GM12878 (cell line): ENCODE results near the gene PRMT5. TPM values are rescaled to one million over a fixed set of nuclear protein-coding genes. Genes with fewer than 3 reads are reported as not detected.

ENCODE experiments used
- ATAC-seq: fragments of 200-7000 bp; cut with Tn5 transposase; 3 replicates; pipeline ENCODE4 v1.9.1; 2020; ENCODE audit warnings: mild to moderate bottlenecking, moderate library complexity
- BruUV-seq: library from RNA; stranded (reverse); fragments of 400-500 nt; replicated peaks from 2 replicates; lab custom pipeline; 2021; lab: Mats Ljungman, UMichigan
- CTCF ChIA-PET: fragments of 300-600 bp; sonication (Branson Sonifier 250); formaldehyde crosslinking; extraction: SDS; loops from one replicate; lab custom pipeline; 2021; ENCODE audit warnings: inconsistent platforms; lab: Yijun Ruan, JAX
- POLR2A ChIA-PET: fragments of 350-600 bp; formaldehyde crosslinking; extraction: SDS; loops from one replicate; lab custom pipeline; 2021; ENCODE audit warnings: inconsistent platforms; lab: Charles Lee
- RAD21 ChIA-PET: fragments of 300-600 bp; sonication (Branson Sonifier 250); formaldehyde crosslinking; loops from one replicate; lab custom pipeline; 2023; ENCODE audit warnings: antibody characterized with exemption; ENCODE audit not compliant: unreplicated experiment; lab: Charles Lee
- SMC1A ChIA-PET: fragments of 300-600 bp; sonication (Branson Sonifier 250); formaldehyde crosslinking; loops from one replicate; lab custom pipeline; 2023; ENCODE audit not compliant: unreplicated experiment, uncharacterized antibody; lab: Charles Lee
- DNase-seq: peaks from one replicate; pipeline ENCODE4 v3.0.0-alpha.2; 2011; ENCODE audit warnings: low read depth, low spot score
- FAIRE-seq: peaks from 3 replicates; lab custom pipeline; 2011; peaks lifted over from hg19 to GRCh38; lab: Jason Lieb, UNC
- H2AFZ ChIP-seq: 2 replicates; pipeline ENCODE4 v1.6.0; 2011; ENCODE audit warnings: low read depth, low read length, control low read depth; ENCODE audit not compliant: control insufficient read depth
- H3K27ac ChIP-seq: 2 replicates; pipeline ENCODE4 v1.5.1; 2011; ENCODE audit warnings: control low read depth; ENCODE audit not compliant: control insufficient read depth, insufficient read depth
- H3K27me3 ChIP-seq, 2 experiments: replicated peaks in 1 of 2; 2 replicates each; pipeline versions ENCODE4 v1.6.0 to v1.6.1; 2011; ENCODE audit warnings: low read length in 1 of 2; ENCODE audit not compliant: control insufficient read depth in 2 of 2, insufficient read depth in 2 of 2
- H3K36me3 ChIP-seq, 2 experiments: 2 replicates each; pipeline ENCODE4 v1.5.1; 2011; ENCODE audit warnings: low read length in 1 of 2; ENCODE audit not compliant: control insufficient read depth in 2 of 2, insufficient read depth in 2 of 2
- H3K4me1 ChIP-seq: 2 replicates; pipeline ENCODE4 v1.6.1; 2011; ENCODE audit warnings: mild to moderate bottlenecking, low read length, moderate library complexity, mixed read lengths; ENCODE audit not compliant: control insufficient read depth, insufficient read depth
- H3K4me2 ChIP-seq: 2 replicates; pipeline ENCODE4 v1.6.0; 2011; ENCODE audit warnings: control low read depth; ENCODE audit not compliant: control insufficient read depth, insufficient read depth
- H3K4me3 ChIP-seq: fragments of 200-600 bp; sonication (generic); 2 replicates; pipeline ENCODE4 v1.5.1; 2016
- H3K79me2 ChIP-seq: 2 replicates; pipeline ENCODE4 v1.6.0; 2011; ENCODE audit warnings: low read length; ENCODE audit not compliant: control insufficient read depth, insufficient read depth
- H3K9ac ChIP-seq: 2 replicates; pipeline ENCODE4 v1.8.0; 2011; ENCODE audit warnings: low read length, control low read depth, mixed read lengths; ENCODE audit not compliant: control insufficient read depth, insufficient read depth
- H3K9me3 ChIP-seq: replicated peaks from 3 replicates; pipeline ENCODE4 v1.5.1; 2011; ENCODE audit warnings: mild to moderate bottlenecking, low read length; ENCODE audit not compliant: control insufficient read depth, insufficient read depth
- H4K20me1 ChIP-seq: 2 replicates; pipeline ENCODE4 v1.6.0; 2011; ENCODE audit not compliant: control insufficient read depth, insufficient read depth
- ASH2L ChIP-seq: fragments of 300-600, 200-600 bp; sonication (generic); IDR thresholded peaks from 2 replicates; pipeline ENCODE4 v1.6.1; 2017; ENCODE audit warnings: low read depth, mild to moderate bottlenecking, borderline replicate concordance
- JUND ChIP-seq: IDR thresholded peaks from 2 replicates; pipeline ENCODE4 v1.6.1; 2012; ENCODE audit warnings: low read depth, mild to moderate bottlenecking, low read length, improper control_type of control experiment, moderate library complexity
- NFYB ChIP-seq: IDR thresholded peaks from 2 replicates; pipeline ENCODE4 v1.6.1; 2011; ENCODE audit warnings: low read depth, mild to moderate bottlenecking, low read length, improper control_type of control experiment, moderate library complexity; ENCODE audit not compliant: insufficient read depth
- NR2C1 ChIP-seq: fragments of 450-650 bp; IDR thresholded peaks from 2 replicates; pipeline ENCODE4 v1.6.1; 2017; ENCODE audit warnings: antibody characterized with exemption, mild to moderate bottlenecking, moderate library complexity
- SIN3A ChIP-seq: IDR thresholded peaks from 2 replicates; pipeline ENCODE4 v1.6.1; 2012; ENCODE audit warnings: low read depth, low read length, improper control_type of control experiment
- SREBF1 ChIP-seq: IDR thresholded peaks from 2 replicates; pipeline ENCODE4 v1.6.1; 2012; ENCODE audit warnings: mild to moderate bottlenecking, low read length
- SUPT20H ChIP-seq: IDR thresholded peaks from 2 replicates; pipeline ENCODE4 v1.6.1; 2011; ENCODE audit warnings: low read depth, mild to moderate bottlenecking, low read length, moderate library complexity, borderline replicate concordance; ENCODE audit not compliant: control insufficient read depth
- ZNF207 ChIP-seq: fragments of 450-650 bp; IDR thresholded peaks from 2 replicates; pipeline ENCODE4 v1.6.1; 2014; ENCODE audit warnings: antibody characterized with exemption, mild to moderate bottlenecking, borderline replicate concordance
- WGBS: methylation state at CpG from one replicate; pipeline ENCODE4 v1.1.6; 2016; ENCODE audit warnings: low lambda C conversion rate; ENCODE audit not compliant: insufficient replicate concordance, insufficient coverage; ENCODE audit errors: missing lambda C conversion rate; 5-methylcytosine and 5-hydroxymethylcytosine counted together
- in situ Hi-C: fragments of 300-500 bp; cut with MboI; formaldehyde crosslinking; loops from 9 replicates; pipeline ENCODE4 v1.14.3; 2018; ENCODE audit warnings: mixed read lengths
- intact Hi-C: fragments of 100-400 bp; cut with micrococcal nuclease; formaldehyde crosslinking; loops from one replicate; pipeline ENCODE4 v1.14.2; 2022; ENCODE audit not compliant: unreplicated experiment
- polyA plus RNA-seq, 11 experiments: library from polyadenylated mRNA; depleted of rRNA in 4 of 11; unstranded in 6 of 11; stranded (reverse) in 5 of 11; fragments of >200 nt; fragmentation: Nextera tagmentation in 4 of 11; fragmentation: Illumina TruSeq in 1 of 11; extraction: Ambion mirVana in 4 of 11; extraction: Trizol in 1 of 11; gene quantifications; 1 replicate in 1 of 11; 2 replicates in 10 of 11; pipeline versions ENCODE4 v1.2.1 to v1.2.3, GENCODE V29; 2011 to 2016; ENCODE audit warnings: inconsistent platforms in 2 of 11, missing spikeins in 2 of 11, low read depth in 1 of 11
- total RNA-seq, 4 experiments: library from RNA; depleted of rRNA in 3 of 4; stranded (reverse); fragments of >200 nt in 3 of 4; fragmentation: Illumina TruSeq in 1 of 4; extraction: Trizol in 1 of 4; gene quantifications; 2 replicates each; pipeline versions ENCODE4 v1.2.1 to v1.2.3, GENCODE V29; 2013 to 2021
- TF ChIP-seq, protein P1 (sequence below), 3 experiments: IDR thresholded peaks in 2 of 3; conservative IDR thresholded peaks in 1 of 3; 2 replicates each; pipeline ENCODE4 v1.5.1; 2011; ENCODE audit warnings: low read depth in 3 of 3, low read length in 3 of 3, mild to moderate bottlenecking in 3 of 3, control low read depth in 2 of 3, moderate library complexity in 2 of 3, inconsistent platforms in 1 of 3, mixed read lengths in 1 of 3; ENCODE audit not compliant: control insufficient read depth in 2 of 3, insufficient read depth in 1 of 3; ENCODE audit errors: extremely low read depth in 1 of 3
- TF ChIP-seq, protein P2 (sequence below): fragments of 450-650 bp; formaldehyde crosslinking; IDR thresholded peaks from 2 replicates; pipeline ENCODE4 v1.5.0; 2022; ENCODE audit warnings: mild to moderate bottlenecking, missing genetic modification characterization
- TF ChIP-seq, protein P3 (sequence below): IDR thresholded peaks from 2 replicates; pipeline ENCODE4 v1.6.1; 2012; ENCODE audit warnings: low read length, inconsistent platforms

PRMT5 gene
- total and polyA plus RNA-seq, 10 of the 15 experiments (the other 5 are each of a cell fraction or from before 2014, with no cell fraction given) = 54.3 to 221 (median 111) TPM

DNA sequence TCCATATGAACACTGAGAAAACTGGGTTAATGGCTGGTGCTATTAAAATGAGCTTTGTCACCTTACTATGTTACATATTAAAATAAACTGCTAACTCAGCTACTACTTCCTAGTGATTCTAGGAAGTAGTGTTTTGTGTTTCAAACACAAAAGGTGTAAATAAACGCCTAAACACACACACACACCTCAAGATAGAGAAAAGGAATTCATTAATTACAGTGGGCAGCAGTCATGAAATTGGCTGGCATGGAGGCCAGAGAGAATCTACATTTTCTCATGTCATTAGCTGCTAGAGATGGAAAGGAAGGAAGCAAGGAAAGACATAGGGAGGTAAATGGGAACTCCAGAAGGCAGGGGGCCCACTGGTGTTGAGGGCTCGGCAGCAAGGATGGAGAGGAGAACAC, 787 bp upstream of the PRMT5 start:
- FAIRE-seq (peak; percentile 27), ATAC-seq (peak; percentile 3; the same call in 2 of the 3 replicates), DNase-seq (no peak)
- Histone ChIP-seq H3K4me3 (peak overlapping the region; percentile 62), H3K36me3 (peaks cover 3 to 4% of the 10 kb centered on the region in 2 experiments; a peak in 2 of 4 replicates), H3K4me2 (peak overlapping the region; percentile 87), H3K79me2 (peaks cover 24% of the 10 kb centered on the region), H3K9ac (peak overlapping the region; percentile 68), H3K27ac (peak overlapping the region; percentile 57), H3K4me1 (peaks cover 16% of the 10 kb centered on the region; the same call in 1 of the 2 replicates), H2AFZ (peak overlapping the region; percentile 89), H3K9me3 (no peaks in the 10 kb centered on the region), H3K27me3 (no peaks in the 10 kb centered on the region), H4K20me1 (no peaks in the 10 kb centered on the region)
- ChIA-PET SMC1A (interaction anchor here (0.6 to 3.1 kb wide), 24 partner anchors 11 to 165 kb away, joined by 3 to 24 read pairs (median 5); partner anchors contain the start of genes ACIN1, AJUBA, C14orf119 and HAUS4), RAD21 (interaction anchor here (0.6 to 2.8 kb wide), 19 partner anchors 11 to 271 kb away, joined by 3 to 18 read pairs (median 4); partner anchors contain the start of genes AJUBA, HAUS4 and RBM23), CTCF (interaction anchor here (0.6 to 3.4 kb wide), 41 partner anchors 9 to 611 kb away, joined by 3 to 82 read pairs (median 5); partner anchors contain the start of genes ACIN1, AJUBA, C14orf119 and CDH24), POLR2A (interaction anchor here (0.7 to 4.6 kb wide), 11 partner anchors 12 to 391 kb away, joined by 3 to 73 read pairs (median 5); partner anchors contain the start of genes ABHD4, ACIN1, C14orf119 and HAUS4)
- intact Hi-C loops (loop anchor here (1.0 to 2.0 kb wide), 3 partner anchors 11 to 127 kb away; partner anchors contain the start of genes AJUBA, CDH24 and RBM23), in situ Hi-C loops (no loop called here)
- TF ChIP-seq SIN3A = peak; percentile 59; the same call in 1 of the 2 replicates
- 0 out of 2 replicates have a peak, but pooled peaks have one; percentile 3 for TF ChIP-seq SREBF1
- TF ChIP-seq JUND = 0 out of 2 replicates have a peak, but pooled peaks have one; percentile 4
- TF ChIP-seq, protein P1, sequence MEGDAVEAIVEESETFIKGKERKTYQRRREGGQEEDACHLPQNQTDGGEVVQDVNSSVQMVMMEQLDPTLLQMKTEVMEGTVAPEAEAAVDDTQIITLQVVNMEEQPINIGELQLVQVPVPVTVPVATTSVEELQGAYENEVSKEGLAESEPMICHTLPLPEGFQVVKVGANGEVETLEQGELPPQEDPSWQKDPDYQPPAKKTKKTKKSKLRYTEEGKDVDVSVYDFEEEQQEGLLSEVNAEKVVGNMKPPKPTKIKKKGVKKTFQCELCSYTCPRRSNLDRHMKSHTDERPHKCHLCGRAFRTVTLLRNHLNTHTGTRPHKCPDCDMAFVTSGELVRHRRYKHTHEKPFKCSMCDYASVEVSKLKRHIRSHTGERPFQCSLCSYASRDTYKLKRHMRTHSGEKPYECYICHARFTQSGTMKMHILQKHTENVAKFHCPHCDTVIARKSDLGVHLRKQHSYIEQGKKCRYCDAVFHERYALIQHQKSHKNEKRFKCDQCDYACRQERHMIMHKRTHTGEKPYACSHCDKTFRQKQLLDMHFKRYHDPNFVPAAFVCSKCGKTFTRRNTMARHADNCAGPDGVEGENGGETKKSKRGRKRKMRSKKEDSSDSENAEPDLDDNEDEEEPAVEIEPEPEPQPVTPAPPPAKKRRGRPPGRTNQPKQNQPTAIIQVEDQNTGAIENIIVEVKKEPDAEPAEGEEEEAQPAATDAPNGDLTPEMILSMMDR (IDR thresholded peaks at IDR 0.05 in 2 of 3, conservative IDR thresholded peaks at IDR 0.05 in 1 of 3; ENCODE audit: control insufficient read depth in 2 of 3, extremely low read depth in 1 of 3, insufficient read depth in 1 of 3, low read depth in 3 of 3, low read length in 3 of 3) = no peak
- TF ChIP-seq ASH2L = no peak
- no peak for TF ChIP-seq SUPT20H
- 0 out of 2 replicates have a peak, but pooled peaks have one; percentile 8 for TF ChIP-seq ZNF207
- no peak for TF ChIP-seq NR2C1
- TF ChIP-seq, protein P2, sequence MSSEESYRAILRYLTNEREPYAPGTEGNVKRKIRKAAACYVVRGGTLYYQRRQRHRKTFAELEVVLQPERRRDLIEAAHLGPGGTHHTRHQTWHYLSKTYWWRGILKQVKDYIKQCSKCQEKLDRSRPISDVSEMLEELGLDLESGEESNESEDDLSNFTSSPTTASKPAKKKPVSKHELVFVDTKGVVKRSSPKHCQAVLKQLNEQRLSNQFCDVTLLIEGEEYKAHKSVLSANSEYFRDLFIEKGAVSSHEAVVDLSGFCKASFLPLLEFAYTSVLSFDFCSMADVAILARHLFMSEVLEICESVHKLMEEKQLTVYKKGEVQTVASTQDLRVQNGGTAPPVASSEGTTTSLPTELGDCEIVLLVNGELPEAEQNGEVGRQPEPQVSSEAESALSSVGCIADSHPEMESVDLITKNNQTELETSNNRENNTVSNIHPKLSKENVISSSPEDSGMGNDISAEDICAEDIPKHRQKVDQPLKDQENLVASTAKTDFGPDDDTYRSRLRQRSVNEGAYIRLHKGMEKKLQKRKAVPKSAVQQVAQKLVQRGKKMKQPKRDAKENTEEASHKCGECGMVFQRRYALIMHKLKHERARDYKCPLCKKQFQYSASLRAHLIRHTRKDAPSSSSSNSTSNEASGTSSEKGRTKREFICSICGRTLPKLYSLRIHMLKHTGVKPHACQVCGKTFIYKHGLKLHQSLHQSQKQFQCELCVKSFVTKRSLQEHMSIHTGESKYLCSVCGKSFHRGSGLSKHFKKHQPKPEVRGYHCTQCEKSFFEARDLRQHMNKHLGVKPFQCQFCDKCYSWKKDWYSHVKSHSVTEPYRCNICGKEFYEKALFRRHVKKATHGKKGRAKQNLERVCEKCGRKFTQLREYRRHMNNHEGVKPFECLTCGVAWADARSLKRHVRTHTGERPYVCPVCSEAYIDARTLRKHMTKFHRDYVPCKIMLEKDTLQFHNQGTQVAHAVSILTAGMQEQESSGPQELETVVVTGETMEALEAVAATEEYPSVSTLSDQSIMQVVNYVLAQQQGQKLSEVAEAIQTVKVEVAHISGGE (CRISPR knock-in tag) = no peak
- TF ChIP-seq, protein P3, sequence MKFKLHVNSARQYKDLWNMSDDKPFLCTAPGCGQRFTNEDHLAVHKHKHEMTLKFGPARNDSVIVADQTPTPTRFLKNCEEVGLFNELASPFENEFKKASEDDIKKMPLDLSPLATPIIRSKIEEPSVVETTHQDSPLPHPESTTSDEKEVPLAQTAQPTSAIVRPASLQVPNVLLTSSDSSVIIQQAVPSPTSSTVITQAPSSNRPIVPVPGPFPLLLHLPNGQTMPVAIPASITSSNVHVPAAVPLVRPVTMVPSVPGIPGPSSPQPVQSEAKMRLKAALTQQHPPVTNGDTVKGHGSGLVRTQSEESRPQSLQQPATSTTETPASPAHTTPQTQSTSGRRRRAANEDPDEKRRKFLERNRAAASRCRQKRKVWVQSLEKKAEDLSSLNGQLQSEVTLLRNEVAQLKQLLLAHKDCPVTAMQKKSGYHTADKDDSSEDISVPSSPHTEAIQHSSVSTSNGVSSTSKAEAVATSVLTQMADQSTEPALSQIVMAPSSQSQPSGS = 0 out of 2 replicates have a peak, but pooled peaks have one; percentile 51
- TF ChIP-seq NFYB = no peak
- 2% methylated on average over 2 of the region's 2 CpGs for WGBS
- TSS peak; percentile 81 for BruUV-seq
